Kidney epithelial cell (primary cell): ENCODE data around the gene CRYBA2. TPM values are rescaled to one million over a fixed set of nuclear protein-coding genes. Genes with fewer than 3 reads are reported as not detected.

Experiments
- DNase-seq: peaks from one replicate; pipeline ENCODE4 v3.0.0-alpha.2; 2010; ENCODE audit warnings: low read depth
- H3K27me3 ChIP-seq: 2 replicates; pipeline ENCODE4 v1.6.0; 2011; ENCODE audit warnings: low read length; ENCODE audit not compliant: control insufficient read depth, insufficient read depth
- H3K36me3 ChIP-seq: 2 replicates; pipeline ENCODE4 v1.5.1; 2011; ENCODE audit warnings: low read length; ENCODE audit not compliant: control insufficient read depth, insufficient read depth
- H3K4me3 ChIP-seq: 2 replicates; pipeline ENCODE4 v1.5.1; 2011; ENCODE audit warnings: low read depth, mild to moderate bottlenecking, control low read depth, low read length
- CTCF ChIP-seq: IDR thresholded peaks from 2 replicates; pipeline ENCODE4 v1.5.1; 2011; ENCODE audit warnings: mild to moderate bottlenecking, moderate library complexity, low read length, control low read depth, inconsistent platforms; ENCODE audit not compliant: insufficient read depth, poor library complexity, severe bottlenecking
- total RNA-seq: library from RNA; depleted of rRNA; stranded (reverse); fragments of >200 nt; gene quantifications from 2 replicates; pipeline ENCODE4 v1.2.3, GENCODE V29; 2015

The CRYBA2 gene
- total RNA-seq, 1 donor from 2014 or later: not detected

- Histone ChIP-seq H3K36me3 (no peaks in the 10 kb centered on the region), H3K27me3 (peaks cover 82% of the 10 kb centered on the region), H3K4me3 (no peak overlapping the region)
- no peak for TF ChIP-seq CTCF
- no peak for DNase-seq
These were observed 34.9 kb downstream of the CRYBA2 start for GRCh38 chr2:218958276-218958675.

GRCh38 chr2:218957671-218958070, 35.6 kb downstream of the CRYBA2 start:
- no peak for TF ChIP-seq CTCF
- H3K27me3 ChIP-seq: peaks cover 78% of the 10 kb centered on the region

GRCh38 chr2:218956039-218956438, 37.2 kb downstream of the CRYBA2 start:
- TF ChIP-seq CTCF: no peak
- no peak overlapping the region for H3K4me3 ChIP-seq
- peaks cover 62% of the 10 kb centered on the region for H3K27me3 ChIP-seq
- H3K36me3 ChIP-seq: no peaks in the 10 kb centered on the region
- no peak for DNase-seq

More at GRCh38 chr2:218957671-218958070, 35.6 kb downstream of the CRYBA2 start:
- Histone ChIP-seq H3K36me3 (no peaks in the 10 kb centered on the region), H3K4me3 (no peak overlapping the region)
- DNase-seq: no peak

- no peak overlapping the region for H3K4me3 ChIP-seq
- no peak for DNase-seq
- peaks cover 51% of the 10 kb centered on the region for H3K27me3 ChIP-seq
- no peak for TF ChIP-seq CTCF
- no peaks in the 10 kb centered on the region for H3K36me3 ChIP-seq
These were observed 38.5 kb downstream of the CRYBA2 start for GRCh38 chr2:218954541-218955300.

- no peak overlapping the region for H3K4me3 ChIP-seq
- no peak for TF ChIP-seq CTCF
- no peak for DNase-seq
- H3K36me3 ChIP-seq: no peaks in the 10 kb centered on the region
- peaks cover 39% of the 10 kb centered on the region for H3K27me3 ChIP-seq
These were observed 39.8 kb downstream of the CRYBA2 start for GRCh38 chr2:218953366-218953954.
